NCI-H460 (cell line): ENCODE data around the gene MB. TPM values are rescaled to one million over a fixed set of nuclear protein-coding genes. Genes with fewer than 3 reads are reported as not detected.

ENCODE experiments used
- DNase-seq: peaks from one replicate; pipeline ENCODE4 v3.0.0-alpha.2; 2016; ENCODE audit warnings: low read depth; ENCODE audit errors: extremely low read depth
- total RNA-seq: library from RNA; depleted of rRNA; stranded (reverse); fragments of >200 nt; shearing (Covaris generic); gene quantifications from 2 replicates; pipeline ENCODE4 v1.2.3, GENCODE V29; 2014; rRNA removed

The MB gene
- total RNA-seq, 1 experiment from 2014 or later = 0.10 TPM

DNA sequence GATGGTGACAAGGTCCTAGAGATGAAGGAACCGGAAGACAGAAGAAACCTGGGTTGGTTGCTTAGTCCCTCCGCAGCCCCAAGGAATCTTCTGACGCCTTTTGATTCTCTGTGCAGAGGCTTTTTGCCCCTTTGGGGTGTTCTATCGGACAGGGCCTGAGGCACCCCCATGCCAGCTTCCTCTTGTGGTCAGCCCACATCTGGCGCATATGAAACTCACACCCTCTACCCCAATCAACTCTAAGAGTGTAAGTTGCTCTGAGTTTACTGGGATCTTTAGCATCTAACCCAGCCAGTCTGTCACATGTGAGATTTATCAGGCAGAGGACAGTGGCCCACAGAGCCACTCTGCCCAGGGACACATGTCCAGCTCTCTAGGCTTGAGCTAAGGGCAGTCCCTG, 59.1 kb downstream of the MB start:
- no peak for DNase-seq

Other genes starting within 250 kb of the MB start
- 47.5 and 49.8 TPM in 2 replicates for gene HMOX1, start 236.2 kb downstream of the MB start, total RNA-seq
- gene MCM5, start 217.2 kb downstream of the MB start, total RNA-seq = 29.5 and 32.1 TPM in 2 replicates
- gene RASD2, start 76.5 kb downstream of the MB start, total RNA-seq = 0.02 TPM in 1 of 2 replicates, not detected in the other
- 4.0 and 5.1 TPM in 2 replicates for gene APOL6, start 31.1 kb upstream of the MB start, total RNA-seq
- not detected in 2 replicates for gene APOL5, start 100.5 kb upstream of the MB start, total RNA-seq